ENCODE data around the gene DCT.

The DCT gene

DNA sequence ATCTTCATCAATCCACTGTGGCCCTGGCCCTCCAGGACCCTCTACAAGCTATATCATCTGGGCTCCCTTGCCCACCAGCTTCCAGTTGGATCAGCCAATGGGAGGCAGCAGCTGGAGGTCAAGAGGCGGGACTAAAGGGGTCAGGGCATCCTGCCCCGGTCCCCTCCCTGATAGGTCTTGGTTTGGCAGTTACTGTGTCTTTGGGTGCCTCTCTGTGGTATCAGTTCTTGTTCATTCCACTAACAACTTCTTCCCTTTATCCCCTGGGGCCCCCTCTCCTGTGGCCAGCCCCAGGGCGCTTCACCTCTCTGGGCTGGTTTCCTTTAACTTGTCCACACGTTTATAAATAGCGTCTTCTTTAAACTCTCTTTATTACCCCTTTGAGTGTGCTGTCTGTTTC is 83.6 kb downstream of the DCT start:
- DNase-seq (ENCODE audit: low read depth in 3 of 3) = no peak

GRCh38 chr13:94394723-94395122 is 84.8 kb downstream of the DCT start:
- no peak for DNase-seq (ENCODE audit: low read depth in 3 of 3)

GRCh38 chr13:94390881-94391280 is 88.6 kb downstream of the DCT start:
- DNase-seq (ENCODE audit: low read depth in 3 of 3) = no peak

GRCh38 chr13:94389604-94390351 is 89.7 kb downstream of the DCT start:
- DNase-seq (ENCODE audit: low read depth in 3 of 3) = no peak

DNA sequence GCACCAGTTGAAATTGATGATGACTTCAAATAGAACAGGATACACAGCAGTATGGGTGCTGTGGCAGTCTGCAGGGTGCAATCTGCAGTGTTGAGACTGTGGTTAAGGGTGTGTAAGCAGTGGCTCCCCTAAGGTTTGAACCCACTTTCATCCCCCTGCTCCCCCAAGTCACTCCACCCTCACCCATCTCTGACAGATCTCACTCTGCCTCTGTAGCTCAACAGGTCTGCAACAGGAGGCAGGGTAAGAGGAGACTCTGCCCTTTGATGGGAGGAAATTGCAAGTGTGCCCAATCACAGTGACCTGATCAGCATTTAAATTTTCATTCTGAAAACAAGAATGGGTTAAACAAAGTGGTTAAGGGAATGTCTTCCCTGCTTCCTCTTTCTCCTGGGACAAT is 92.4 kb downstream of the DCT start:
- no peak for DNase-seq (ENCODE audit: low read depth in 3 of 3)

Data from stimulated activated CD4-positive, alpha-beta T cell treated with anti-CD3 and anti-CD28 coated beads, TNF-alpha, amount 100 ng/mL, for 4 hours (primary cell).